HG02970 (cell line): ENCODE data around the gene ZNF80.
"Not testable (repeated sequence)": the region's sequence is repeated elsewhere in the genome, so short reads cannot be mapped to it uniquely, and the experiment has no call there.

Experiments used
- ATAC-seq: cut with Tn5 transposase; IDR thresholded peaks from one replicate; pipeline ENCODE4 v1.9.1; 2021; ENCODE audit warnings: mild to moderate bottlenecking, moderate library complexity, moderate number of reproducible peaks; ENCODE audit not compliant: unreplicated experiment, low FRiP score

The ZNF80 gene

GRCh38 chr3:114237478-114237877 is at the start of gene ZNF80:
TSS of gene ZNF80 (minus strand) at chr3:114237578. CDS start at chr3:114237074, 504 bp downstream.
- not testable (repeated sequence) for ATAC-seq

- ATAC-seq = no peak
These were observed 48.9 kb upstream of the ZNF80 start for GRCh38 chr3:114286266-114286665.

DNA sequence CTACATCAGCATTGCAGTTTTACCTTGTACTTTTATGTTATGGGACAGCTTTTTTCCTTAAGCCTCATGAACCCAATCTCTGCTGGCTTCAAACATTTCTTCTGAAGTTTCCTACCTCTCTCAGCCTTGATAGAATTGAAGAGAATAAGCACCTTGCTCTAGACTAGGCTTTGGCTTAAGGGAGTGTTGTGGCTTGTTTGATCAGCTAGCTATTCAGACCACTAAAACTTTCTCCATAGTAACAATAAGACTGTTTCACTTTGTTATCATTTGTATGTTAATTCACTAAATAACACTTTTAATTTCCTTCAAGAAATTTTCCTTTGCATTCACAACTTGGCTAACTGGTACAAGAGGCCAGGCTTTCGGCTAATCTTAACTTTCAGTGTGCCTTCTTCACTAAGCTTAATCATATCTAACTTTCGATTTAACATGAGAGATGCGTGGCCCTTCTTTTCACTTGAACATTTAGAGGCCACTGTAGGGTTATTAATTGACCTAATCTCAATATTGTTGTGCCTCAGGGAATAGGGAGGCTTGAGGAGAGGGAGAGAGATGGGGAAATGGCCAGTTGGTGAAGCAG is 48.4 kb upstream of the ZNF80 start:
- no peak for ATAC-seq

DNA sequence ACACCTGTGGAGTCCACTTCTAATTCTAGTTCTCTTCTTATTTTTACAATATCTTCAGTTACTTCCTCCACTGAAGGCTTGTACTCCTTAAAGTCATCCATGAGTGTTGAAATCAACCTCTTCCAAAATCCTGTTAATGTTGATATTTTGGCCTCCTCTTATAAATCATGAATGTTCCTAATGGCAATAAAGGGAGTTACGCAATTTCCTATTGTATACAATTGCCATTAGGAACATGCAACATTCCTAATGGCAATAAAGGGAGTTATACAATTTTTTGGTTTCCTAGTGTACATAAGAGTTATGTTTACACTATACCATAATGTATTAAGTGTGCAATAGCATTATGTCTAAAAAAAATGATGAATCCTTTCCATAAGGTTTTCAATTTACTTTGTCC is 47.3 kb upstream of the ZNF80 start:
- ATAC-seq = no peak

- ATAC-seq = not testable (repeated sequence)
These were observed 39.5 kb upstream of the ZNF80 start for GRCh38 chr3:114276856-114277255.

GRCh38 chr3:114274929-114275328 is 37.6 kb upstream of the ZNF80 start:
- ATAC-seq = no peak

GRCh38 chr3:114272271-114272670 is 34.9 kb upstream of the ZNF80 start:
- ATAC-seq = no peak

- ATAC-seq = no peak
These were observed 32.6 kb upstream of the ZNF80 start for GRCh38 chr3:114270019-114270418.

- no peak for ATAC-seq
These were observed 22.8 kb upstream of the ZNF80 start for GRCh38 chr3:114260152-114260551.

- ATAC-seq = no peak
These were observed 22.2 kb upstream of the ZNF80 start for GRCh38 chr3:114259566-114259965.

- ATAC-seq = no peak
These were observed 16.1 kb upstream of the ZNF80 start for GRCh38 chr3:114253505-114253904.

DNA sequence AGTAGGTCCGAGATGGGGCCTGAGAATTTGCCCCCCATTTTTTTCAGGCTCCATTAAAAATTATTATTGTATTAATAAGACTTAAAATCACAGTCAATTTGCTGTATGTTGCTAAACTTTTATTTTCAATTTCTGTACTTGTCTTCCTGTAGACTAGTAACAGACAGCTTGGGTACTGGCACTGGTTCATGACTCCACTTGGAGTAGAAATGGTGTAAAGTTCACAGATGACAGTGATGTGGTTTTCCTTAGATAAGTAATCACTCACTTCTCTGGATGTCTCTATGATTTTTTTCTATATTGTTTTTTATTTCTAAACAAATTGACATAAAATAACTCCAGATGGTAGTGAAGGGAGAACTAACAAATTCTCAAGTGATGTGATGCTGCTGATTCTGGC is 15.6 kb upstream of the ZNF80 start:
- no peak for ATAC-seq

GRCh38 chr3:114242947-114243346 is 5.6 kb upstream of the ZNF80 start:
- no peak for ATAC-seq

- no peak for ATAC-seq
These were observed 3.9 kb upstream of the ZNF80 start for GRCh38 chr3:114241262-114241661.

- ATAC-seq = not testable (repeated sequence)
These were observed 888 bp upstream of the ZNF80 start for GRCh38 chr3:114238146-114238785.

- ATAC-seq = no peak
These were observed 1.9 kb downstream of the ZNF80 start for GRCh38 chr3:114235431-114235830.

- no peak for ATAC-seq
These were observed 2.6 kb downstream of the ZNF80 start for GRCh38 chr3:114234745-114235144.

DNA sequence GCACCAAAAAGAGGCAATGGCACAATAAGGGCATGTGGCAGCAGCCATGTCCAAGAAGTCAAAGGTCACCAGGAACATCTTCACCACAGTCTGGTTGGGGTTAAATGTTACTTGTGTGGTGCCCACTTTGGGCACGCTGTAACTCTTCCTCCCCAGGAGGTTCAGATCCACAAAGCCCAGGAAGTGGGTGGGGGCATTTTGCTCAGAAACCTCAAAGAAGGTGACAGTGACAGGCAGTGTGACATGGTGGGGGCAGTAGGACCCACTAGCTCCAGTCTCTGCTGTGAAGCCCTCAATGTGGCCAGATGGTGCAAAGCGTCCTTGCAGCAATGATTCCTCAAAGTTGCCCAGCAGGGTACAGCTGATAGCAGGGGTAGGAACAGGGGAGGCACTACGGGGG is 5.8 kb downstream of the ZNF80 start:
- ATAC-seq = no peak

DNA sequence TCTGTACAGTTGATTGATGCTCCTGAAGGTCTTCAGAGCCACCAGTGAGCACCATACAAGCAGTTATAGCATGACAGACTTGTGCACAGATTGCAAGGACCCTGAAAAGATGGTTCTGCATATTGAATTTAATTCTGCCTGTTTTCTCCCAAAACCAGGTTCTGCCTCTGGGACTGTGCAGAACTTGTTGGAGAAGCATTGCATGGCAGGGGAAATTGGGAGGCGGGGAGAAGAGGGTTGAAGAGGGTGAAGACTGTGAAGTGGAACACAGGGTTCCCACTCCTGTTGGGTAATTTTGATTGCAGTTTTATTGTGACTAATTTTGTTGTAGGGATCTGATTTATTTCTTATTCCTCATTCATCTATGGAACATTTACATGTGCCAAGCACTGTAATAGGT is 10.3 kb downstream of the ZNF80 start:
- ATAC-seq = no peak

- ATAC-seq = no peak
These were observed 11.1 kb downstream of the ZNF80 start for GRCh38 chr3:114226313-114226712.

DNA sequence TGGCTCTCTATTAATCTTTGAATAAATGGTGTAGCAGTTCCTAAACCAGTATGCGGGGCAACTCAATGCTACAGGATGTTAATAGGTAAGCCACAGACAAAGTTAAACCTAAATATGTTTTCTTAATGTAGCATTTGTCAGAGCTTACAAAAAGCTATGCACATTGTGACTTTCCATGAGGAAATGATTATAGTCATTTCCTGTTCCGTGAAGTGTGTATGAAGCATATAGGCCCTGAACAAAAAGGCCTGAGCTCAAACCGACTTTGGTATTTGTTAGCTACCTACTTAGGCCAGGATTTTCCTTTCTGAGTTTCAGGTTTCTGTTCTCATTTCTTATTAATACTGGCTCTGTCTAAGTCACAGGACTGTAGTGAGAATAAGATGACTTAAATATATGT is 14.2 kb downstream of the ZNF80 start:
- ATAC-seq = peak; percentile 82

DNA sequence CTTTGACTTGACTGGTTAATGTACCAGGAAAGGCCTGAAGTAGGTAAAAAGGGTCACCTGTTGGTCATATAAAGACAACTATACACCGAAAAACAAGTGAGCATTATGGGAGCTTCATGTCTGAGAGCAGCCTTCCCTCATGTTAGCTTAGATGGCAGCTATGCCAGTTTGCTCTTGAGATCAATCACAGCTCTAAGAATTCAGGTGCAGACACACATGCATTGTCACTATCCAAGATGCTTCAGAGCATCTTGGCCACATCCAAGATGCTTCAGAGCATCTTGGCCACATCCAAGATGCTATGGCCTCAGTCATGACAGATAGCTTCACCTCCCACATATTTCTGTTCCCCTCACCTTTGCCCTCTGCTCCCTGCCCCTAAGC is 15.5 kb downstream of the ZNF80 start:
- ATAC-seq = no peak
